EL (cell line): ENCODE results near the gene YY1AP1.
A peak's percentile ranks its signal among the peaks of the same experiment; 100 is the strongest.
"Not testable (repeated sequence)": the region's sequence is repeated elsewhere in the genome, so short reads cannot be mapped to it uniquely, and the experiment has no call there.

Experiments used
- DNase-seq: peaks from one replicate; pipeline ENCODE4 v3.0.0-alpha.2; 2016

Gene YY1AP1

DNA sequence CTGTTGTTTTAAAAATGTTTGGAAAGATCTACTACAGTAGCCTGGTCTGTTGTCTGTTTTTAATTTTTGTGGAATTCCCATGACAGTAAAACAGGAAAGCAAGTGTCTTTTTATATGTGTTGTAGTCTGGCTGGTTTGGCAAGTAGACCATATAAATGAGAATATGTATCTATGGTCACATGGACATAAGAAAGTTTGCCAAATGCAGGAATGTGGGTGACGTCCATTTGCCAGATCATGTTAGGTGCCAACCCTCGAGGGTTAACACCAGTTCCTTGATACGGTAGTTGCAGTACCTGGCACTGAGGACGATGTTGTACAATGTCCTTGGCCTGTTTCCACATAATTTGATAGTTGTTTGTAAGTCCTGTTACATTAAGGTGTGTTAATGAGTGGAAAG is 6.5 kb upstream of the YY1AP1 start:
- no peak for DNase-seq

DNA sequence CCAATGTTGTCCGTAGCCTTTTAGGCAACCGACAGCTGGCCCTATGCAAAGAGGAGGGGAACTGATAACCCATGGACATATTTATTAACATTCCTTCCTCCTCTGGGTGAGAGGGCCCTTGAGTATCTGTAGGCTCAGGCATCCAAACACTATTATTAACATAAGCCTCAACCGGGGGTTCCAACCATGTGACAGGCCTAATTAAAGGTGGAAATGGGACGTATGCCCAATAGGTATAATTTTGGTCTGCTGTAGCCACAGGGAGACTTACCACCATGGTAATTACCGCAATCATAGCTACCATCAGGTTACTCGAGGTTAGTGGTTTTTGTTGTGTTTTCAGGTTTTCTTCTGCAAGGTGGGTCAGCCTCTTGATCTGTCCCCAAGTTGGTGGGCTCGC is 5.6 kb upstream of the YY1AP1 start:
- no peak for DNase-seq

DNA sequence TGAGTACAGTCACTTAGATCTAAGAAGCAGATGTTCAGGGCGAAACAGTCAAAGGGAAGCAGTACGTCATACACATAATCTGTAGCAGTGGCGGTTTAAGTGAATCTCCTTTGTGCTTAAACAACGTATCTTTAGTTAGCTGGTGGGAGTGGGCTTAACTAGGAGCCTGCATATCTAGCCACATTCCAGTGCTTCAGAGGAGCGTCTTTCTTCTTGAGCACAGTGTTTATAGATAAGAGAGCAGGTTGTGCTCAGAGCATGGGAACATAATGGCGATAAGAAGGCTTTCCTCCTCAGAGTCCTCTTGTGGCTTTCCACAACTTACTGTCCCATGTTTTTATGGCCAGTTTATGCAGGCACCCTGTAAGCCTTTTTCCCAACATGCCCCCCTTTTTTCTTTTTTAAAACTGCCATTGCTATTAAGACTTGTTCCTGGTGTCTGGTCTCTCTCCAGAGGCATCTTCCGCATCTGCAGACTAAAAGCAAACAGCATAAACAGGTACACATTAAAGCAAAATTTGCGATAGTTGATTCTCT is 3.5 kb upstream of the YY1AP1 start:
- DNase-seq = no peak

DNA sequence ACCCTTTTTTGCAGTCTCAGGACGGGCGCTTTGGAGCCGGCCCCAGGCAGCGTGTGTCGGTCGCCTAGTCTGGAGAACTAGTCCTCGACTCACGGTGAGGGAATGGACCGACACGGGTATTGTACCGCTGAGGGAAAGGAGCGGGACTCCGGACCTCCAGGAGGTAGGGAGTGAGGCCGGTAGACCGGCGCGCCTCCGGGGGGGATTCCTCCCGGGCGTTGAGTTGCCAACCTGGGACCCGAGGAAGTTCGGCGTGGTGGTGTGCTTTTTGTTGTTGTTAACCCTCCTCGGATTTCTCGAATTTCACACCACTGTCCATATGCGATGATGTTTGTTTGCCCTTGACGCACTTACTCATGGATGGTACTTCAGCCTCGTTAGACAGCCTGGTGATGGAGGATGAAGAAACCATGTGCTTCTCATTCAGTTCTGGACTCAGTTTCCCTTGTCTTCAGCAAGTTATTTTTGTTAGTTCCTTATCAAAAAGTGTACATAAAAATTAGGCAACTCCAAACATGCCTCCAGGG is 570 bp upstream of the YY1AP1 start, which contains the start of gene DAP3:
Gene DAP3 (plus strand): TSS at position 11 of the 527 bp plus-strand sequence. CDS start 20,689 bp downstream, outside the sequence.
- DNase-seq = not testable (repeated sequence)

DNA sequence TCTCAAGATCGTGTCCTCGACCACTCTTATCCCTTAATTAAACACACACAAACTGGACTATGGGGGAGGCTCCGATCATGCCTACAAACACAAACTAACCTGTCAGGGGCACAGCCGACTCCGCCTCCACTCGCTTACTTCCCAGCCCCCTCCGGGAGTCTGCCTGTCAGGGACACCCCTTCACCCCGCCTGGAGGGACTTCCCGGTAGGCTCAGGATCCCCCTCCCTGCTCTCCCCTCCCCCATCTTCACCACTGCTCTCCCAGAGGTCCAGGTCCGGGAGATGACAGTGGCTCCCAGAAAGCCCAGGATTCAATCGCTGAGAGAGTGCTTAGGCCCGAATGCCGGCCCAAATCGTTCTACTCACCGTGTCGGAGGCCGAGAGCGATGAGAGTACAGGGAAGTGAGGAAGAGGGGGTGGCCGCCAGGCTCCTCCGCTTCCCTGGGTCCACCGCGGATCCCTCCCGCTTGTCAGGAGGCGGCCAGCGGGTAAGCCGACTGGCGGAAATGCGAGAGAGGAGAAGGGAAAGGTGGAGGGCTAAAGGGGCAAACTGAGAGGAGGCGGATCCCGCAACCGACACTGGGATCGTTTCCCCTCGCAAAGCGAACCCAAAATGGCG is 760 bp downstream of the YY1AP1 start:
- not testable (repeated sequence) for DNase-seq

DNA sequence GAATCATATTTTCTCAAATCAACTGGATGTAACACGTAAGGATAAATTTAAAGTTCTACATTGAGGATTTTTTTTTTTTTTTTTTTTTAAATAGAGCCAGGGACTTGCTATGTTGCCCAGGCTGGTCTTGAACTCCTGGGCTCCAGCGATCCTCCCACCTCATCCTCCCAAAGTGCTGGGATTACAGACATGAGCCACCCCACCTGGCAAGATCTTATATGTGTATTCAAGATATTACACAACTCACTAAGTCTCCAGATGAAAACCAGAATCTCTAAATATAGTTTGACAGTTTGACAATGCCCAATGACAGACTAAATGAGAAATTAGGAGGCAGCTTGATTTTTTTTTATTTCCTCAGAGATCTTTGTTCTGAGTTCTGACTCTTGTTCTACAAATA is 6.8 kb downstream of the YY1AP1 start:
- DNase-seq = no peak

DNA sequence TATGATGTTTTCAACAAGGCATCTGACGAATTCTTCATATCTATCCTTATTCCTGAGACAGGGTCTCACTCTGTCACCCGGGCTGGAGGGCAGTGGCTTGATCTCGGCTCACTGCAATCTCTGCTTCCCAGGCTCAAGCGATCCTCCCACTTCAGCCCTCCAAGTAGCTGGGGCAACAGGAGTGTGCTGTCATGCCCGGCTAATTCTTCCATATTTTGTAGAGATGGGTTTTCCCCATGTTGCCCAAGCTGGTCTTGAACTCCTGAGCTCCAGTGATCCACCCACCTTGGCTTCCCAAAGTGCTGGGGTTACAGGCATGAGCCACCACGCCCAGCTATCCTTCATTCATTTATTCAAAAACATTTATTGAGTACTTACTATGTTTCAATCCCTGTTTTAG is 8.0 kb downstream of the YY1AP1 start:
- no peak for DNase-seq

DNA sequence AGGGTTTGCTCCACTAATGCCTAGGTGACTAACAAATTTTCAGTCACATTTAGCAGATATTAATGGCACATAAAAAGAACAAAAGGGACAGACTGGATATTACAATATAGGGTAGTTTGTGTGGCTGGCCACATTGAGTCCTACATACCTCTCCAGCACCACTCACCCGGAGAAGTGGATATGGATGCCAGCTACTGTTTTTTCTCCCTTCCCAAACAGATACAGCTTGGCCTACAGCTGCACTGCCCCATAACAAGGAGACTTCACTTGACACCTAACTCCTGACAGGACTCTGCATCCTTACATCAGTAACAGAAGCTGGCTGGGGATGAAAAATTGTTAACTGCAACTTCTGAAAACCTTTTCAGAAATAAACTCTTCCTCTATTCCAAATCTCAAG is 9.6 kb downstream of the YY1AP1 start:
- not testable (repeated sequence) for DNase-seq

DNA sequence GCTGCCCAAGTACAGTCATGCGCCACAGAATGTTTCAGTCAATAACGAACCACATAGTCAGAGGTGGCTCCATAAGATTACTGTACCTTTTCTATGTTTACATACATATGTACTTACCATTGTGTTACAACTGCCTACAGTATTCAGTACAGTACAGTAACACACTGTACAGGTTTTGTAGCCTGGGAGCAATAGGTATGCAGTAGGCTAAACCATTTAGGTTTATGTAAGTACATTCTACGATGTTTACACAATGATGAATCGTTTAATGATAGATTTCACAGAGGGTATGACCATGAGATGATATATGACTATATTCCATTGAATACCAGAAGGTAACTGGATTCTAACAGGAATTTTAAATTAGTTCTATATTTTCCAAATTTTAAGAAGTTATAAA is 10.5 kb downstream of the YY1AP1 start:
- no peak for DNase-seq

DNA sequence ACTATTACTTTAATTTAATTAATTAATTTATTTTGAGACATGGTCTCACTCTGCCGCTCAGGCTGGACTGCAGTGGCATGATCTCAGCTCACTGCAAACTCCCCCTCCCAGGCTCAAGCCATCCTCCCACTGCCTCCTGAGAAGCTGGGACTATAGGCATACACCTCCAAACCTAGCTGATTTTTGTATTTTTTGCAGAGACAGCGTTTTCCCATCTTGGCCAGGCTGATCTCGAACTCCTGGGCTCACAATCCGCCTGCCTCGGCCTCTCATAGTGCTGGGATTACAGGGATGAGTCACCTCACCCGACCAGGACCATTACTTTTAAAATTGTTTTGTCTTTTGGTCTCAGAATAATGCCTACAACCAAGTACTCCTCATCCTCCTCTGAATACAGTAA is 15.6 kb downstream of the YY1AP1 start:
- DNase-seq = no peak

DNA sequence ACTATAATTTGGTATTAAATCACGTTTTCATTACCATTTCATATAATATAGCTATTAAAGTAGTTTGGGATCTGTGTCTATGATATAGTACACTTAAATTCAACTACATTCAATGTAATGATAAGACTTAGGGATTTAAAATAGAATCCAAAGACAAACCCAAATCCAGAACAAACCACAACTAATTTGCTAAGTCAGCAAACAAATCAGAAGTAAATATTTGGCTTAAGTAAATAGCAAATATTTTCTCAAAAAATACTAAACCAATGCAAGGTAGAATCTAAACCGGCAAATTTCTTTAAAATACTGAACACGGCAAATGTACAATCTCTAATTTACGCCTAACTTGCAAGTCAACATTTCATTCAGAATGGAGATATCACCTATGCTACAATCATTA is 16.8 kb downstream of the YY1AP1 start:
- DNase-seq = no peak

DNA sequence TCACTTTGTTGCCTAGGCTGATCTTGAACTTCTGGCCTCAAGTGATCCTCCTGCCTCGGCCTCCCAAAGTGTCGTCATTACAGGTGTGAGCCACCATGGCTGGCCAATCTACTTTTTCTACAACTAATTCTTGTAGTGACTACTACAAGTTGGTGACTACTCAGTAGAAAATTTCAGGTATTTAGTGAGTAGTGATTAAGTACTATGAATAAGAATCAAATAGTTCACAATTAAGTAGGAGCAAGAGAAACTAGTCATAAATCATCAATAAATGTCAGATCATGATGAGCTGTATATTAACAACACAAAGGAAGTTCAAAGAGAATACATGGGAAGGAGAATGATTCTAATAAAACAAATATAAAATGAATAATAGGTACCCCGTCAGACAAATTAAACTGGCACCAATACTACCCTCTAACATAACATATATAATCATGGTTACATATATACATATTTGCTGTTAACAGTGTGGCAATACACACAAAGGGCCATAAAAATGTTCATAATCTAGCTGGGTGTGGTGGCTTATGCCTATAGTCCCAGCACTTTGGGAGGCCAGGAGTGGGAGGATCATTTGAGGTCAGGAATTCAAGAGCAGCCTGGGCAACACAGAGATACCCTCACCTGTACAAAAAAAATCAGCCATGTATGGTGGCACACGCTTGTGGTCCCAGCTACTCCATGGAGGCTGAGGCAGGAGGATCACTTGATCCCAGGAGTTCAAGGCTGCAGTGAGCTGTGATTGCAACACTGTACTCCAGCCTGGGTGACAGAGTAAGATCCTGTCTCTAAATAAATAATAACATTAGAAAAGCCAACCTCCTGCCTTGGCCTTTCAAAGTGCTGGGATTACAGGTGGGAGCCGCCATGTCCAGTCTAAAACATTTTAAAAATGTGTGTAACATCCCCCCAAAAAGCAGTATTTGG is 19.1 kb downstream of the YY1AP1 start:
- DNase-seq = no peak

DNA sequence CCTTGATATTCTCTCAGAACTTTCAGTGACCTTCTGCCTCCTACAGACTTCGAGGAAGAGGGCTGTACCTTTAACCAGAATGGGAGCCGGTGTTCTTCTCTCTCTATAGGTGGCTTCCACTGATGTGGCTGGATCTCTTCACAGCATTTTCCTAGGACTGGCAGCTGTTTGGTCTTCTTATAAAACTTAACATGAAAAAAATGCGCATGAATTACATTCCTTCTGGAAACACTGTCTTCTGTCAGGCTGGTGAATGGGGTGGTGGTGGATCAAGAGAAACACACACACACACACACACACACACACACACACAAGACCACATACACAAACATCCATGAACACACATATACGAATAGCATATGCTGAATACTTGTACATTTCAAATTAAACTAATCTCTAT is 27.3 kb downstream of the YY1AP1 start:
- not testable (repeated sequence) for DNase-seq

DNA sequence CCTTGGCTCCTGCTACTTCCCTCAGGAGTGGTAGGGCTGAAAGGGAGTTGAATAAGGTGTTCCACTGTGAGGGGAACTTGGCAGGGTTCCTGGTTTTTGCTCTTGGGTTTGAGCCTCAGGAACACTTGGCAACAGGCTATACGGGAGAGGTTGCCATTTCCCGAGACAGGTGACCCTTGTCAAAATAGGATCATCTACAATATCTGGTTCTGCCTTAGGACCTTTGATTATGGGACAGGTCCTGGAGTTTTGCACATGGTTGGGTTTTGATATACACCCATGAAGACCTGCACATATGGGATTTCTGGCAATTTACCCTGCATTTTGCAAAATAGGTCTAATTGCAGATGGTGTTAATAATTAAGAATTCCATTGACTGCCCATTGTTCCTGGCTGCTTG is 31.1 kb downstream of the YY1AP1 start:
- DNase-seq = no peak

DNA sequence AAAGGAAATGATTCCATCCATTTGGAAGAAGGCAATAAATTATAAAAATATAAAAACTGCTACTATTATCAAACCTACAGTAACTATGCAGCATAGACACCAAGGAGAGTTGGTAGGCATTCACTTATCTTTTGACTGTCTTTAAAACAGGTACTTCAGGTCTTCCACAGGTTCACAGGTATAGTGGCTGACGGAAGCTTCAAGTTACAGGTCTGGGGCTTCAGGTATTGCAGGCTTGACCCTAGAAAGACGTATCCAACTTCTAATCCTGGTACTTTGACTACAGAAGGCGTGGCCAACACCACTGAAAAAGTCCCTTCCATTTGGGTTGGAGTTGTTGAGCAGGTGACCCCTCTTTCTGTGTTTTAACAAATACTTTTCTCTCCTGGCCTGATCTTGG is 35.6 kb downstream of the YY1AP1 start:
- DNase-seq = no peak

DNA sequence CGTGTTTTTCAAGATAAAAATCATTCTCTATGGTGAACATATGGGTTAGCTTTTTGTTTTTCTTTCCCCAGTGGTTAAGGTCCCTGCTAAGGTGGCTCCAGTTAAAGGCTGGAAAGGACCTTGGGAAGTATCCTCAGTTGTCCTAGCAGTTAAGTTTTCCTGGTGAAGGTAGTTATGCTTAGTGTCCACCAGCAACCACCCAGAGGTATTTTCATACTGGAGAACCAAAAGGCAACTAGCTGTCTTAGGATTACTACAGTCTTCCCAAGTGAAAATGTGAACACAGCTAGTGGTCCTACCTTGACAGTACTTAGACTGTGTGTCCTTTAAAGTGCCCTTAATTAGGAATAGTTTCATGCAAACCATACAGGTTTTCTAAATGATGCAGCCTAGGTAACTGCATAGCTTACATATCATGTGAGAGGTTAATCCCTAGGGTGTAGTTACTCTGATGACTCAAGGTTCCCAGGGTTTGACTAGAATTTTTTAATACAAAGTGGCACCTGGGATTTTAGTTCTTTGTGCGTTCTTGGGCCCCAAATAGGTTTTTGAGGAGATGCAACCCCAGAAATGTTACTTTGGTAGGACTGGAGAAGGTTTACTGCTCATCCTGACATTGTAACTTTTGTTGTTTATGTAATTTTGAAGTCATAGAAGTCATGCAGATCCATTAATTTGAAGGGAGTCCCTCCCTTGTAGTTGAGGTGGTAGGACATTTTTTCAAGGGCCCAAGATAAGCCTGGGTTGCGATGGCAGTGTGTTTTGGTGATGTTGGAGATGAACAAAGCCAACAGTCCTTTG is 36.5 kb downstream of the YY1AP1 start:
- DNase-seq = peak; percentile 20

DNA sequence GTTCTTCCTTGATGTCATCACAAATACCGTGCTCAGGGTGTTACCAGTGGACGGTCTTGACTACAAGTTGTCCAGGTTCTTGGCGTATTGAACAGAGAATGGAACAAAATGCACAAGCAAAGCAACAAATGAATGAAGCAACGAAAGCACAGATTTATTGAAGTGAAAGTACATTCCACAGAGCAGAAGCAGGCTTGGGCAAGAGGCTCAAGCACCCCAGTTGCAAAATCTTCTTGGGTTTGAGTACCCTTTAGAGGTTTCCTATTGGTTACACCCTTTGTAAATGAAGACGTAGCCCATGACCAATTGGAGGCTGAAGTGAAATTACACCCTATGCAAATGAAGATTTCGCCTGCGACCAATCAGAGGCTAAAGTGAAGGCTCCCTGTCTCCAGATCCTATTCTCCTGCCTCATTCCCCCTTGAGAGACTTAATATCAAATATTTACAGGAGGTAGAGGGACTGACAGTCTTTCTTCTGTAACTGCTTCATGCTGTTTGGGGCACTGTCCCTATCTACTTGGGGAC is 38.3 kb downstream of the YY1AP1 start:
- no peak for DNase-seq

DNA sequence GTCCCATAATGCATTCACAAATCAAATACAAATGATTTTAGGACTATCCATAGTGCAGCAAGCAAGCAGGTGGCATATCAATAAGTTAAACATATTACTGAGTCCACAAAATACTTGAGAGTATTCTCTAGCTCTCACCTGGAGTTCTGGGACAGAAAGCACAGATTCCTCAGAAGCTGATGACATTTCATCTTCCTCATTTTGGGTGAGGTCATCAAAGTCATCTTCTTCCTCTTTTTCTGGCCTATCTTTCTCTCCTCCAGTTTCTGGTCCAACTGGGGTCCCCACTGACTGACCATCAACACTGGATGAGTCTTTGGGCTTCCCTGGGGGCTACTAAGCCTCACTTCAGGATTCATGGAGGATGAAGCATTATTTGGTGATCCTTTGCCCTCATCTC is 38.9 kb downstream of the YY1AP1 start:
- DNase-seq = no peak

DNA sequence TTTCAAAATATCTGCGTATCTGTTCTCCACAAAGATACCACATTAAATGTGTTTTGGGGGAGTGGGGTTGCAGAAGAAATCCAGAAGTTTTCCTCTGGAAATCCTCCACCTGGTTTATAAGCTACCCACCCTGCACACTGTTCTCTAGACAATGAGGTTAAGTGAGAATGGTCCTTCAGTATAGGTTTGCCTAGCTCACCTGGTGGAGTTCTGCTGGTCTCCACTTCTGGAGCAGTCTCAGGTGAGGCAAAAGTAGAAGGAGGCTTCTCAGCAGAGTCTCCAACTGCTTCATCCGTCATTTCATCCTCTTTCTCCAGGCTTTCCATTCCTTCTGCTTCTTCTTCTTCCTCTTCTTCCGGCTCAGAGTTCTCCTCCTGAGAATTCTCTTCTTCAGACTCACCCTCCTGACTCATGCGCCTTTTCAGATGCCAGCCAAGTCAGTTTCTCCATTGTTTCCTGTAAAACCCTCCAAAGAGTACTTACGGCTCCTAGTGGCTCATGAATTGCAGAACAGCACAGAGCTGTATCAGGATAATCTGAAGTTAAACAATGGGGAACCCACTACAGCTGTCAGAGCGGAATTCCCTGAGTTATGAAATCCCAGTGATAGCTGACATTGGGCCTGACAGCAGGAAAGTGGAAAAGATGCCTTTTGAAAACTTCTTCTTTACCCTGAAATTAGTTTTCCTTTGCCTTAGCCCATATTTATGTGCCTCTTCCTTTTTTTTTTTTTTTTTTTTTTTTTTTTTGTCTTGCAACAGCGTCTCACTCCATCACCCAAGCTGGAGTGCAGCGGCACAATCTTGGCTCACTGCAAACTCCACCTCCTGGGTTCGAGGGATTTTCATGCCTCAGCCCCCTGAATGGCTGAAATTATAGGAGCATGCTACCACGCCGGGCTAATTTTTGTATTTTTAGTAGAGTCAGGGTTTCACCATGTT is 40.1 kb downstream of the YY1AP1 start:
- DNase-seq = peak; percentile 89

DNA sequence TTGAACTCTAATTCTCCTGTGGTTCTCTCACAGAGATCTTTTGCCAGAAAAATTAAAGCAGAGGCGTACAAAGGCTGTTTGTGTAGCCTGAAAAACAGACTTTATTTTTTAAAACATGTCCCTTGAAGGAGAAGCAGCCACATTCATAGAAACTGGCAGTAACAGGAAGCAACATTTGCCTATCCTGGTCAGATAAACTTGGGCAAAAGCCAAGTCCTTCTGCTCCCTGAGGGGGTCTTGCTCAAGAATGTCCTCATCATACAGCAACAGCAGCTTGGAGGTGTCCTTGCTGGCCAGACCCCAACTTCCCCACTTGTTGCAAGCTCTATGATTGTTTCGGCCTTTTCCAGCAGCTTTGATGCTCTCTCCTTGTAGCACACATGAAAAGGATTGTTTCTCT is 42.3 kb downstream of the YY1AP1 start:
- peak; percentile 39 for DNase-seq

DNA sequence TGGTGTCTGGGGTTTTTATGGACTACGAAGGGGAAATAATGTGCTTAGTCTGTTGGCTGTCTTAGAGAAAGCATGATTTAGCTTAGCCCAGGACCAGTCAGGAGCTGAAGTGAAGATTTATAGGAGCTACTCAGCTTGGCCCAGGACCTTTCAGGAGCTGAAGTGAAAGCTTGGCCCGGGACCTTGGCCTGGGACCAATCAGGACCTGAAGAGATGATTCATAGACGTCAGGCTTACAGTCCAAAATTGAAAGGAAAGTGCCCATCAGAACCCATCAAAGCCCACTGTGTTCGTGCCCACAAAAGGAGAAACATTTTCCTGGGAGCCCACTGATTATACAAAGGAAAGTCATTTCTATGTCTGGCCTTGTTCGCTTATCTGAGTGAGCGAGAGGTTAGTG is 42.9 kb downstream of the YY1AP1 start:
- peak; percentile 20 for DNase-seq
